Measurements from ENCODE around the gene CPS1.

DNA sequence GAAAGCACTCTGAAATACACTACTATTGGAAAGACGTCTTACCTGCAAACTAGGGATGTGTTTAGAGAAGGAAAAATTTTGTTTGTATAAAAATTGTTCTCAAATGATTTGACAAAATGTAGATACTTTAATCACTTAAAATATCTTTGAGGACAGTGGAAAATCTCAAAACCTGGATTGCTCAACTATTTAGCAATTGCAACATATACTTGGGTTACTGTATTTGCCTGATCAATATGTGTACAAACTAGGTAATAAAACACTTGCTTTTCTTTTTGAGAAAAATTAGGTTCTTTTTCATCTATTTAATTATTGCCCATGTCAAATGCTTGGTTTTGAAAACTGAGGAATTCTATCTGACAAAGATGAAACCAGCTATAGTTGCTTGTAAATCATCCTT is 60.9 kb downstream of the CPS1 start:
- TF ChIP-seq, protein P1, sequence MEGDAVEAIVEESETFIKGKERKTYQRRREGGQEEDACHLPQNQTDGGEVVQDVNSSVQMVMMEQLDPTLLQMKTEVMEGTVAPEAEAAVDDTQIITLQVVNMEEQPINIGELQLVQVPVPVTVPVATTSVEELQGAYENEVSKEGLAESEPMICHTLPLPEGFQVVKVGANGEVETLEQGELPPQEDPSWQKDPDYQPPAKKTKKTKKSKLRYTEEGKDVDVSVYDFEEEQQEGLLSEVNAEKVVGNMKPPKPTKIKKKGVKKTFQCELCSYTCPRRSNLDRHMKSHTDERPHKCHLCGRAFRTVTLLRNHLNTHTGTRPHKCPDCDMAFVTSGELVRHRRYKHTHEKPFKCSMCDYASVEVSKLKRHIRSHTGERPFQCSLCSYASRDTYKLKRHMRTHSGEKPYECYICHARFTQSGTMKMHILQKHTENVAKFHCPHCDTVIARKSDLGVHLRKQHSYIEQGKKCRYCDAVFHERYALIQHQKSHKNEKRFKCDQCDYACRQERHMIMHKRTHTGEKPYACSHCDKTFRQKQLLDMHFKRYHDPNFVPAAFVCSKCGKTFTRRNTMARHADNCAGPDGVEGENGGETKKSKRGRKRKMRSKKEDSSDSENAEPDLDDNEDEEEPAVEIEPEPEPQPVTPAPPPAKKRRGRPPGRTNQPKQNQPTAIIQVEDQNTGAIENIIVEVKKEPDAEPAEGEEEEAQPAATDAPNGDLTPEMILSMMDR (conservative IDR thresholded peaks at IDR 0.05 in 1 of 2, IDR thresholded peaks at IDR 0.05 in 1 of 2; ENCODE audit: extremely low read depth in 1 of 2, insufficient read depth in 1 of 2, low read depth in 1 of 2, low read length in 2 of 2): no peak
- TF ChIP-seq EZH2 (IDR thresholded peaks at IDR 0.05; ENCODE audit: borderline replicate concordance, low read length): no peak
